Endothelial cell of umbilical vein (primary cell): Measurements from ENCODE around the gene LAPTM4A. TPM values are rescaled to one million over a fixed set of nuclear protein-coding genes. Genes with fewer than 3 reads are reported as not detected.

Source experiments
- BruUV-seq: library from RNA; stranded (reverse); fragments of 400-500 nt; replicated peaks from 2 replicates; lab custom pipeline; 2021; lab: Mats Ljungman, UMichigan
- CTCF ChIA-PET: fragments of 300-600, 350-600 bp; sonication (Branson Sonifier 250); formaldehyde crosslinking; loops from one replicate; lab custom pipeline; 2021; ENCODE audit warnings: antibody characterized with exemption, inconsistent platforms; lab: Charles Lee
- POLR2A ChIA-PET: fragments of 300-600, 350-600 bp; sonication (Branson Sonifier 250); formaldehyde crosslinking; loops from one replicate; lab custom pipeline; 2021; ENCODE audit warnings: antibody characterized with exemption, inconsistent platforms; lab: Charles Lee
- DNase-seq: peaks from one replicate; pipeline ENCODE4 v3.0.0-alpha.2; 2011; ENCODE audit warnings: low read depth, low spot score
- FAIRE-seq: peaks from 2 replicates; lab custom pipeline; 2011; peaks lifted over from hg19 to GRCh38; lab: Jason Lieb, UNC
- H2AFZ ChIP-seq: 2 replicates; pipeline ENCODE4 v1.6.0; 2012; ENCODE audit warnings: low read depth, low read length, control low read depth, inconsistent platforms
- H3K27ac ChIP-seq: 2 replicates; pipeline ENCODE4 v1.5.1; 2011; ENCODE audit warnings: low read depth, mild to moderate bottlenecking, control low read depth, low read length, moderate library complexity; ENCODE audit not compliant: insufficient read depth
- H3K27me3 ChIP-seq, 2 experiments: 2 replicates each; pipeline versions ENCODE4 v1.6.0 to v1.6.1; 2011; ENCODE audit warnings: low read length in 2 of 2, mixed read lengths in 1 of 2; ENCODE audit not compliant: control insufficient read depth in 2 of 2, insufficient read depth in 2 of 2
- H3K36me3 ChIP-seq, 2 experiments: 2 replicates in 1 of 2; 3 replicates in 1 of 2; pipeline ENCODE4 v1.5.1; 2011; ENCODE audit warnings: low read length in 2 of 2, mild to moderate bottlenecking in 1 of 2, moderate library complexity in 1 of 2; ENCODE audit not compliant: control insufficient read depth in 2 of 2, insufficient read depth in 2 of 2; ENCODE audit errors: extremely low read depth in 1 of 2
- H3K4me1 ChIP-seq: 3 replicates; pipeline ENCODE4 v1.5.1; 2011; ENCODE audit warnings: mild to moderate bottlenecking, low read length; ENCODE audit not compliant: control insufficient read depth, insufficient read depth; ENCODE audit errors: extremely low read depth
- H3K4me2 ChIP-seq: 2 replicates; pipeline ENCODE4 v1.6.1; 2011; ENCODE audit warnings: low read length, control low read depth, mixed read lengths; ENCODE audit not compliant: insufficient read depth
- H3K4me3 ChIP-seq, 3 experiments: fragments of 200-600 bp in 1 of 3; sonication (generic), shearing (Covaris generic) in 1 of 3; replicated peaks in 1 of 3; 2 replicates each; pipeline ENCODE4 v1.5.1; 2011 to 2016; ENCODE audit warnings: control low read depth in 3 of 3, low read length in 3 of 3, mild to moderate bottlenecking in 2 of 3, inconsistent platforms in 1 of 3, low read depth in 1 of 3, moderate library complexity in 1 of 3; ENCODE audit not compliant: insufficient read depth in 1 of 3
- H3K79me2 ChIP-seq: 2 replicates; pipeline ENCODE4 v1.6.0; 2012; ENCODE audit warnings: low read length, inconsistent platforms; ENCODE audit not compliant: control insufficient read depth, insufficient read depth
- H3K9ac ChIP-seq: replicated peaks from 2 replicates; pipeline ENCODE3; 2011; ENCODE audit warnings: low read length, control low read depth; ENCODE audit not compliant: insufficient read depth; ENCODE audit errors: extremely low read depth
- H3K9me1 ChIP-seq: replicated peaks from 3 replicates; pipeline ENCODE4 v1.6.0; 2011; ENCODE audit warnings: mild to moderate bottlenecking, low read length; ENCODE audit not compliant: control insufficient read depth, insufficient read depth; ENCODE audit errors: extremely low read depth
- H3K9me3 ChIP-seq: replicated peaks from 2 replicates; pipeline ENCODE4 v1.5.1; 2012; ENCODE audit warnings: low read length, inconsistent platforms; ENCODE audit not compliant: control insufficient read depth, insufficient read depth
- H4K20me1 ChIP-seq: replicated peaks from 2 replicates; pipeline ENCODE3; 2011; ENCODE audit warnings: mild to moderate bottlenecking, low read length; ENCODE audit not compliant: control insufficient read depth, insufficient read depth; ENCODE audit errors: extremely low read depth
- CTCF ChIP-seq, 2 donors: IDR thresholded peaks; 1 replicate in 1 of 2; 2 replicates in 1 of 2; pipeline ENCODE4 v1.5.1; 2011; ENCODE audit warnings: low read length in 2 of 2, mild to moderate bottlenecking in 2 of 2, moderate library complexity in 2 of 2, control low read depth in 1 of 2, inconsistent platforms in 1 of 2, low read depth in 1 of 2; ENCODE audit not compliant: insufficient read depth in 1 of 2; ENCODE audit errors: extremely low read depth in 1 of 2
- EZH2 ChIP-seq: IDR thresholded peaks from 2 replicates; pipeline ENCODE4 v1.6.1; 2012; ENCODE audit warnings: borderline replicate concordance, low read depth, mild to moderate bottlenecking, moderate library complexity, low read length, inconsistent platforms; ENCODE audit not compliant: severe bottlenecking
- FOS ChIP-seq: IDR thresholded peaks from 2 replicates; pipeline ENCODE4 v1.6.1; 2011; ENCODE audit warnings: mild to moderate bottlenecking, low read length, moderate library complexity, borderline replicate concordance; ENCODE audit not compliant: insufficient read depth
- GATA2 ChIP-seq: IDR thresholded peaks from 2 replicates; pipeline ENCODE4 v1.7.0; 2011; ENCODE audit warnings: low read depth, mild to moderate bottlenecking, moderate library complexity, mixed read lengths, low read length; ENCODE audit not compliant: insufficient read length, insufficient read depth
- JUN ChIP-seq: IDR thresholded peaks from 2 replicates; pipeline ENCODE4 v1.6.1; 2011; ENCODE audit warnings: borderline replicate concordance, low read depth; ENCODE audit not compliant: insufficient read length, insufficient read depth
- MAX ChIP-seq: IDR thresholded peaks from 2 replicates; pipeline ENCODE4 v1.6.1; 2011; ENCODE audit not compliant: insufficient read depth, insufficient read length
- MYC ChIP-seq: IDR thresholded peaks from one replicate; pipeline ENCODE4 v1.6.1; 2011; ENCODE audit warnings: mild to moderate bottlenecking, low read depth, low read length
- POLR2A ChIP-seq: IDR thresholded peaks from 2 replicates; pipeline ENCODE4 v1.6.1; 2012; ENCODE audit warnings: low read depth, mild to moderate bottlenecking, control low read depth, low read length
- POLR2AphosphoS5 ChIP-seq: IDR thresholded peaks from 2 replicates; pipeline ENCODE4 v1.6.1; 2012; ENCODE audit warnings: low read depth, mild to moderate bottlenecking, control low read depth, low read length, moderate library complexity; ENCODE audit not compliant: insufficient read depth
- dilution Hi-C: fragments of 300-500 bp; cut with MboI; formaldehyde crosslinking; loops from one replicate; pipeline ENCODE4 v1.15.0; 2019; ENCODE audit warnings: low sequenced_read_pairs; ENCODE audit not compliant: extremely low pct_ligation_motif_present
- intact Hi-C: fragments of 100-400 bp; cut with micrococcal nuclease; formaldehyde crosslinking; loops from one replicate; pipeline ENCODE4 v1.10.0; 2022
- polyA plus RNA-seq, 4 experiments: library from polyadenylated mRNA; depleted of rRNA in 3 of 4; stranded (reverse) in 3 of 4; unstranded in 1 of 4; fragments of >200 nt; gene quantifications; 2 replicates each; pipeline versions ENCODE4 v1.2.1 to v1.2.3, GENCODE V29; 2011 to 2012; ENCODE audit warnings: missing spikeins in 1 of 4
- total RNA-seq: library from RNA; stranded (reverse); gene quantifications from 2 replicates; pipeline ENCODE4 v1.2.3, GENCODE V29; 2021

Gene LAPTM4A
- total and polyA plus RNA-seq, 2 donors (not counting 3 experiments of a cell fraction or from before 2014, with no cell fraction given) = 155 to 427 TPM

DNA sequence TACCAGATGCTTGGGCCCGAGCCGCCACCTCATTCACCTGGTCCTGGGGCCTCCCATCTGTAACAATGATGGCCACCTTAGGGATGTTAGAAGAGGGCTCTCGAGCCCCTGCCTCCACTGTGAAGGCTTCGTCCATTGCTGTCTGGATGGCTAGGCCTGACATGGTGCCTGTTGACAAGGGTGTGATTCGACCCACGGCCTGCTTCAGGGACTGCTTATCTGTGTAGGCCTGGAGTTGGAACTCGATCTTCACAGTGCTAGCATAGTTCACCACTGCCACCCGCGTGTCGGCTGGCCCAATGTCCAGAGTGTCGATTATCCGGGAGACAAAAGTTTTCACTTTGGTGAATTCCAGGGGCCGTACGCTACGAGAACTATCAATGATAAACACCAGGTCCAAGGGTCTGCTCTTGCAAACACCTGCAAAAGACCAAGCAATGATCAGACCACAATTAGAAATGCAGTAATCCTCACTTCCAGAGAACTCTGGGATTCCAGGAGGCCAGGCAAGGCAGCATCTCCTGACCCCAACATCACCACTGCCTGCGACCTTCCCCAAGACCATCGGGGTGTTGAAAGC lies 45.4 kb downstream of the LAPTM4A start:
- POLR2A ChIA-PET = no interaction called here
- FAIRE-seq = no peak
- no TSS peak for BruUV-seq

More for the DNA sequence above, 45.4 kb downstream of the LAPTM4A start:
- DNase-seq = no peak
- Histone ChIP-seq H3K4me1 (no peaks in the 10 kb centered on the region), H3K27ac (no peak overlapping the region), H3K4me3 (no peak overlapping the region), H3K9me3 (no peaks in the 10 kb centered on the region), H3K4me2 (no peak overlapping the region), H3K9ac (no peak overlapping the region), H2AFZ (no peak overlapping the region), H4K20me1 (no peaks in the 10 kb centered on the region), H3K9me1 (no peaks in the 10 kb centered on the region), H3K36me3 (no peaks in the 10 kb centered on the region), H3K79me2 (no peaks in the 10 kb centered on the region), H3K27me3 (peaks cover 0 to under 1% of the 10 kb centered on the region in 2 experiments)
- intact Hi-C loops (no loop called here), dilution Hi-C loops (no loop called here)
- TF ChIP-seq CTCF (IDR thresholded peaks at IDR 0.05; ENCODE audit: extremely low read depth in 1 of 2, insufficient read depth in 1 of 2, low read depth in 1 of 2, low read length in 2 of 2) (no peak), POLR2A (no peak), MYC (no peak), EZH2 (no peak), MAX (no peak), POLR2AphosphoS5 (no peak), GATA2 (no peak), FOS (no peak), JUN (no peak)
- CTCF ChIA-PET = interaction anchor here (1.7 kb wide), 1 partner anchor 9 kb away, joined by 4 read pairs; no protein-coding TSS in a partner anchor
